ENCODE data around the gene FBXO28. TPM values are rescaled to one million over a fixed set of nuclear protein-coding genes. Genes with fewer than 3 reads are reported as not detected.

The FBXO28 gene
- total and polyA plus RNA-seq, 8 donors, result 4.6 to 44.2 (median 9.6) TPM

DNA sequence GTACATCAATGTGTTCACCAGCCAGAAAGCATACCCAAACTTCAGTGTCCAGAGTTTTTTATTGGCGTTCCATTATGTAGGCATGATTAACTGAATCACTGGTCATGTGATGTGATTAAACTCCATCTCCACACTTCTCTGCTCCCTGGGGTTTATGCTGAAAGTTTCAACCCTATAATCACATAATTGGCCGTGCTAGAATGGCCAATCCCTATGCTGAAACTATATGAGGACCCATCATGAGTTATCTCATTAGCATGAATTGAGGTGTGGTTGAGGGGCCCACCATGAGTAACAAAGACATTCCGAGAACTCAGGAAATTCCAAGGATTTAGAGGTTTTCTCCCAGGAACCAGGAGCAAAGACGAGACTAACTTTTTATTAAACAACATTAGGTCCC is 31.8 kb upstream of the FBXO28 start:
- Histone ChIP-seq H3K36me3 (no peaks in the 10 kb centered on the region), H3K27me3 (no peaks in the 10 kb centered on the region), H3K4me3 (no peak overlapping the region), H3K4me1 (no peaks in the 10 kb centered on the region), H3K9me3 (no peaks in the 10 kb centered on the region), H3K27ac (no peak overlapping the region)
- no peak for DNase-seq
- TF ChIP-seq, protein P1, sequence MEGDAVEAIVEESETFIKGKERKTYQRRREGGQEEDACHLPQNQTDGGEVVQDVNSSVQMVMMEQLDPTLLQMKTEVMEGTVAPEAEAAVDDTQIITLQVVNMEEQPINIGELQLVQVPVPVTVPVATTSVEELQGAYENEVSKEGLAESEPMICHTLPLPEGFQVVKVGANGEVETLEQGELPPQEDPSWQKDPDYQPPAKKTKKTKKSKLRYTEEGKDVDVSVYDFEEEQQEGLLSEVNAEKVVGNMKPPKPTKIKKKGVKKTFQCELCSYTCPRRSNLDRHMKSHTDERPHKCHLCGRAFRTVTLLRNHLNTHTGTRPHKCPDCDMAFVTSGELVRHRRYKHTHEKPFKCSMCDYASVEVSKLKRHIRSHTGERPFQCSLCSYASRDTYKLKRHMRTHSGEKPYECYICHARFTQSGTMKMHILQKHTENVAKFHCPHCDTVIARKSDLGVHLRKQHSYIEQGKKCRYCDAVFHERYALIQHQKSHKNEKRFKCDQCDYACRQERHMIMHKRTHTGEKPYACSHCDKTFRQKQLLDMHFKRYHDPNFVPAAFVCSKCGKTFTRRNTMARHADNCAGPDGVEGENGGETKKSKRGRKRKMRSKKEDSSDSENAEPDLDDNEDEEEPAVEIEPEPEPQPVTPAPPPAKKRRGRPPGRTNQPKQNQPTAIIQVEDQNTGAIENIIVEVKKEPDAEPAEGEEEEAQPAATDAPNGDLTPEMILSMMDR (IDR thresholded peaks at IDR 0.05), result no peak
- TF ChIP-seq POLR2AphosphoS5 (IDR thresholded peaks at IDR 0.05) (no peak), POLR2A (IDR thresholded peaks at IDR 0.05) (no peak), EP300 (IDR thresholded peaks at IDR 0.05) (no peak)
- intact Hi-C loops (cut with DNase I; ENCODE audit: low total_unique reads), result no loop called here
- 55 to 84% (median 78%) methylated on average over 4 of the region's 4 CpGs for WGBS, 5 donors

DNA sequence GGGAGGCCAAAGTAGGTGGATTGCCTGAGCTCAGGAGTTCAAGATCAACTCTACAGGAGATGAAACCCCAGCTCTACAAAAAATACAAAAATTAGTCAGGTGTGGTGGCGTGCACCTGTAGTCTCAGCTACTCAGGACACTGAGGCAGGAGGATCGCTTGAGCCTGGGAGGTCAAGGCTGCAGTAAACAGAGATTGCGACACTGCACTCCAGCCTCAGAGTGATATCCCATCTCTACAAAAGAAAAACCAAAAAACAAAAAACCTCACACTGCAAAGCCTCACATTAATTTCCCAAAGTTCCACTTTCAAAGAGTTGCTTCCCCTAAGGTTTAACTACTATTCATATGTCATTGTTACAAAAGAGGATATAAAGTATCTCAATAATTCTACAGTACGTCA is 29.0 kb upstream of the FBXO28 start:
- DNase-seq, result no peak
- H3K36me3 ChIP-seq, result no peaks in the 10 kb centered on the region
- no peaks in the 10 kb centered on the region for H3K27me3 ChIP-seq
- TF ChIP-seq, protein P1 (IDR thresholded peaks at IDR 0.05), result no peak
- TF ChIP-seq POLR2A (IDR thresholded peaks at IDR 0.05) (no peak), POLR2AphosphoS5 (IDR thresholded peaks at IDR 0.05) (no peak), EP300 (IDR thresholded peaks at IDR 0.05) (no peak)
- WGBS, 5 donors, result 49 to 72% (median 69%) methylated on average over 4 of the region's 4 CpGs
- intact Hi-C loops (cut with DNase I; ENCODE audit: low total_unique reads), result no loop called here
- H3K4me1 ChIP-seq, result no peaks in the 10 kb centered on the region
- H3K27ac ChIP-seq, result no peak overlapping the region
- no peaks in the 10 kb centered on the region for H3K9me3 ChIP-seq
- no peak overlapping the region for H3K4me3 ChIP-seq

DNA sequence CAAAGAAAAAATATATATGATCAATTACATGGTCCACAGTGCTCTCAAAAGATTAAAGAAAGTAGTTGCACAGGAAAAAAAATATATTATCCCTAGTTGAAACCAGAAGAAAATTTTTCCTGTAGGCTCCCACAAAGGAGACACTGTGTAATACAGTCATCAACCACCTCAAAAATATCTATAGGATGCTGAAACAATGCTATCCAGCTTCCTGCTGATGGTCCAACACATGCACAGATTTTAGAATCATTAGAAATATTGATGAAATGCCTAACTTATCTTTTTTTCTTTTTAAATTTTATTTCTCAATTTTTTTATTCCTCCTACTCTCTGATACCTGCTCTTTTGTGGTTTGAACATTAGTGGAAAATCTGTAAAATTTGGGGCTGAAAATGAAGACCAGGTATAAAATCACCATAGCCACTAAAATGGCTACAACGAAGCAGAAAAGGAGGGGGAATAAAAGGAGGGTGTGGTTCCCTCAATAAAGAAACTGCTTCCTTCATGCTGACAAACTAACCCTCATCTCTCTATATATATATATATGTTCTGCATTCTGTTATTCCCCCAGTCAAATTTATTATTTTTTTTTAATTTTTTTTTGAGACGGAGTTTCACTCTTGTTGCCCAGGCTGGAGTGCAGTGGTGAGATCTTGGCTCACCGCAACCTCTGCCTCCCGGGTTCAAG is 28.3 kb upstream of the FBXO28 start:
- no peaks in the 10 kb centered on the region for H3K27me3 ChIP-seq
- DNase-seq, result no peak
- H3K4me3 ChIP-seq, result no peak overlapping the region
- intact Hi-C loops (cut with DNase I; ENCODE audit: low total_unique reads), result no loop called here
- H3K27ac ChIP-seq, result no peak overlapping the region
- TF ChIP-seq EP300 (IDR thresholded peaks at IDR 0.05), result no peak
- TF ChIP-seq POLR2AphosphoS5 (IDR thresholded peaks at IDR 0.05), result no peak
- TF ChIP-seq, protein P1 (IDR thresholded peaks at IDR 0.05), result no peak
- TF ChIP-seq POLR2A (IDR thresholded peaks at IDR 0.05), result no peak
- H3K4me1 ChIP-seq, result no peaks in the 10 kb centered on the region
- WGBS, 5 donors, result 83 to 90% (median 87%) methylated on average over 4 of the region's 4 CpGs
- no peaks in the 10 kb centered on the region for H3K9me3 ChIP-seq
- no peaks in the 10 kb centered on the region for H3K36me3 ChIP-seq

DNA sequence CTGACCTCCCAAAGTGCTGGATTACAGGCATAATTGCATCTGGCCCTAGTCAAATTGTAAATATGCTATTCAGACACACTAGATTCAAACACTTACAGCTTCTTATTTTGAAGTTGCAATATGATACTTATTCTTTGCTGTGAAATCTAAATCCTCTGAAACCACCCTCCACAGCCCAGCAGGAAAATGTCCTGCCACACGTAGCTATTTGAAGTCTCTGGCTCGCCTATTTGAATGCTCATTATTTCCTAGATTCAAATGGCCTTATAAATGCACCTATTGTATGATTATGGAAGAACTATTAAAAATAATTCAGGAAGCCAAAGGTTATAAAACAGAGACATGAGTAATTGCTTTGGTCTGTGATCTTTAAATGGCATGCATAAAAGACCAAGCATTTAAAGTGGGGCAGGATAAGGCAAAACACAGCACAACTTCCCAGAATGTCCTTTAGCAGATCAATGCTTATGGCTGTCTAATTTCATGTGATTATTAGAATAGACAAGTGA is 26.6 kb upstream of the FBXO28 start:
- no peaks in the 10 kb centered on the region for H3K4me1 ChIP-seq
- no peaks in the 10 kb centered on the region for H3K9me3 ChIP-seq
- intact Hi-C loops (cut with DNase I; ENCODE audit: low total_unique reads), result no loop called here
- H3K27me3 ChIP-seq, result no peaks in the 10 kb centered on the region
- 51 to 83% (median 71%) methylated on average over 2 of the region's 2 CpGs for WGBS, 5 donors
- no peak overlapping the region for H3K4me3 ChIP-seq
- no peak for DNase-seq
- H3K36me3 ChIP-seq, result no peaks in the 10 kb centered on the region
- TF ChIP-seq POLR2A (IDR thresholded peaks at IDR 0.05), result no peak
- TF ChIP-seq, protein P1 (IDR thresholded peaks at IDR 0.05), result no peak
- no peak for TF ChIP-seq POLR2AphosphoS5 (IDR thresholded peaks at IDR 0.05)
- TF ChIP-seq EP300 (IDR thresholded peaks at IDR 0.05), result no peak
- no peak overlapping the region for H3K27ac ChIP-seq

Measured in stomach (tissue), 9 donors.